Superior temporal gyrus (tissue), 1 donor: Measurements from ENCODE around the gene KCNQ1OT1.

Source experiments
- DNase-seq: peaks from one replicate; pipeline ENCODE4 v3.0.0-alpha.2; 2016; ENCODE audit errors: extremely low spot score

Gene KCNQ1OT1

DNA sequence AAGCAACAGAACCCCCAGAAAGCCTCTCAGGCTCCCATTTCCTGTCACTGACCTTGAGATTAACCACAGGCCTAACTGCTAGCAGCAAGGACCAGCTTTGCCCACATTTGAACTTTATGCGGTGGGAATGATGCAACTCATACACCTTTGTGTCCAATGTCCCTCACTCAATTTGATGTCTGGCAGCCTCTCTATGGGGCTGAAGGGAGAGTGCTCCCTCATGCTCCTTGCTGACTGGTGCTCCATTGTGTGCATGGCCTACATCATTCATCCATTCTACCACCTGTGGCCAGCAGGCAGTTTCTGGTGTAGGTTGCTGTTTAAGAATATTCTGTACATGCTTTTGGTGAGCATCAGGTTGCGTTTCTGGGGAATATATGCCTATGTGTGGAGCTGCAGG, 31.9 kb downstream of the KCNQ1OT1 start:
- no peak for DNase-seq

DNA sequence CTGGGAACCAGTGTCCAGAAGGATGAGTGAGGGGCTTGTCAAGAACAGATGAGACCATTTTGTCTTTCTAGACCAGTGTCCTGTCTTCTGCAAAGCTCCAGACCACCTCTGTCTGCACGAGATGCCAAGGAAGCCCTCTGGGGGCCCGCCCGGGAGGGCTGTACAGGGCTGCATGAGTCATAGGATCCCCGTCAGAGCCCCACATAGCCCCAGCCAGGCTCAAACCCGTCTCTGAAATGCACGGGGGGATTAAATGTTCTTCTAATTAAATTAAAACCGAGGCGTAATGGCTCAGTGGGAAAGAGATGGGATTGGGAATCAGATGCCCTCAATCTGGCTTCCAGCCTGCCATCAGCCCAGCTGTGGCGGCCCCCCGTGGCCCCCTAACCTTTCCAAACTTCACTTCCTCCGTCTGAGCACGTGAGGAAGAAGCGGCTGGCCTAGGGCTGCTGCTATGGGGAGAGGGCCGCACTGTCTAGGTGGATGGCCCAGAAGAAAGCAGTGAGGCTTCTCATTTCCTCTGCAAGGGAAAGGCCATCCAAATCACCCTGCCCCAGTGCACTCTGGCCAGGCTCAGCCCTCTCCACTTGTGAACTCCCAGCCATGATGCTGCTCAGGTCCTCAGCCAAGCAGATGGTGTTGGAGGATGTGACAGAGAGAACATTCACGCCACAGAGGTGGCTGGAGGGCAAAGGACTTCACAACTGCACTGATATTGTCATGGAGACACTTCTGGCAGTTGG, 32.8 kb downstream of the KCNQ1OT1 start:
- DNase-seq = no peak

DNA sequence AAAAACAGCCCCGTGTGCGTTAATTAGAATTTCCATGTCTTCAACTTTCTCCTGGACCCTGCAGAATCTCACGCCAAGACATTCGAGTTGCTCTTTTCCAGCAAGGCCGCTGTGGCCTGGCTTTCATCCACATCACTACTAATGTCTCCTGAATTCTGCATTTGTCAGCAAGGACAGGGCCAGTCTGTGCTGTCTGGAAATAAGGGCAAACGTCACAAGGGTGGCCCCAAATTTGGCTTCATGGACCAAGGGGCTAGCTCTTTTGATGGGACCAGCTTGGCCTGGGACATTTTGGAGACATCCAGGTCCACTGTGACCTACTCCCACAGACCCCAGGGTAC, 33.4 kb downstream of the KCNQ1OT1 start:
- DNase-seq = no peak

DNA sequence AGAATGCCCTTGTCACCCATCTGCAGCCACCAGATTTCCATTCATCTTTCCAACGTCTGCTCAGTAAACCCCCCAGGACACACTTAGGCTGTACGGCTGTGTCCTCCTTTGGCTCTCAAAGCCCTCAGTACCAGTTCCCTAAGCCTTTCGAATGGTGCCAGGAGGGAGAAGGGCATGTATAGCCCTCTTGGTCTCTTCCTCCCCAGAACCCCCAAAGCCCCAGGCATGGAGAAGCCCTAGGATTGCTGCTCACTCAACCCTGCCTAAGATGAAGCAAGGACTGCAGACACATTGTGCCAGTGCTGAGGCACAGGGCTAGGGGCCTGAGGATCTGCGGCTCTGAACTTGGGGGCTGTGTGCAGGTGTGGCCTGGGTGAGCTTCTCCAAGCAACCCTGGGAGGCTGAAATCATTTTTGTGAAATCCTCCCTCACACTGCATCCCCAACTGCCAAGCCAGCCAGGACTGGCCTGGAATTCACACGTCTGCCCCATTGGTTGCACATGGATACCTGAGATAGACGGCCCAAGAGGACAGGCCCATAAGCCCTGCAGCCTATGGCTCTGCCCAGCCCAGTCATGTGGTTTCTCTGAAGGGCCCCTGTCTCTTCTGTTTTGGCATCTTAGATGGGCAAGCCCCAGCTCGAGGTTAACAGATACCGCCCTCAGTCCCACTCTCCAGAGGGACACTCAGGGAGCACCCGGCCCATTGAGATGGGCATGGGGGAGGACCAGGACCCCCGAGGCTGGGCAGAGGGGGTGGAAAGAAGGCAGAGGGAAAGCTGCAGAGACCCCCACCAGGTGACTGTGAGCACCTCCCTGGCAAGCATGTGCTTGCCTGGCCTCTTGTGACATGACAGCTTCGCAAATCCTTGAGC, 34.0 kb downstream of the KCNQ1OT1 start:
- DNase-seq = no peak

DNA sequence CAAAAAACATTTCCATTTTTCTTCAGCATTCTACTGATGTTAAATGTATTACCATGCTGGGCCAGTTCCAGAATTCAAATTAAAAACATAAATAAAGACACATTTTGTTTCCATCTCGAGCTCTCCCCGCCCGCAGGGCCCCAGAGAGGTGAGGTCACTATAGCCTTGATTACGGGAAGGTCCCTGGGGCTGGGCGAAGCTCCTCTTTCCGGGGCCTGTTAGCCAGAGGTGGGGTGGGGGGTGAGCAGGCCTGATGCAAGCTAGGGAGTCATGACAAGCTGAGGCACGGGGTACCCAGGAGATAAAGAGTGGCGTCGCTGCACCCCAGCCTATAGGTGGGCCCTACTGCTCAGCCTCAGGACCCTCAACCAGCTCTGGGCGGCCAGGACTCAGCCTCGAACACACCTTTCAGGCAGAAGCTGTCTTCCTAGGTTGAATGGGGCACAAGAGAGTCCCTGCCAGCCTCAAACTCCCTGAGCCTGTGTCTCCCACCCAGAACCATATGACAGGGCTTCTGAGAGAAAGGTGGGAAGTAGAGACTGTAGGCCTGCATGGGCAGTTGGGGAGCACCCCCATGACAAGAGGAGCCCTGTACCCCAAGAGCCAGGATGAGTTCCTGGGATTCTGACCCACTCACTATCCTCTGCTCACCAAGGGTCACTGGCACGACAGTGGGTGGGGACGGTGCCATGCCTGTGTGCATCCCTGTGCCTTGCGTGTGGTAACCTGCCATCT, 34.8 kb downstream of the KCNQ1OT1 start:
- no peak for DNase-seq

DNA sequence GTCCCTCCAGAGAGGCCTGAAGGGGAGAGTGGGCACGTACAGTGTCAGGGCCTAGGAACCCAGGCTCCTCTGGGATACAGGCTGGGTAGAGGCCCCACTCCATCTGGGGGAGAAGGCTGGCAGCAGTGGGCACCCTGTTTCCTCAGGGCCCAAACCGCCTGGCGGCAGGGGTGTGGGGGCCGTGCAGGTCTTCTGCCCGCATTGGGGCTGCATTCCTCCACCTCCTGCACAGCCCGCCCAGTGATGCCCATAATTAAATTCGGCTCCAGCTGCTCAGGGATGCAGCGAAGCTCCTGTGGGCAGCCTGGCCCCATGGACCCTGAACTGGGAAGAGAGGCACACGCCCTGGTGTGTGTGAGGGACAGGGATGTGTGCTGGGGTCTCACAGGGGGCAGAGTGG, 35.4 kb downstream of the KCNQ1OT1 start:
- DNase-seq = no peak

DNA sequence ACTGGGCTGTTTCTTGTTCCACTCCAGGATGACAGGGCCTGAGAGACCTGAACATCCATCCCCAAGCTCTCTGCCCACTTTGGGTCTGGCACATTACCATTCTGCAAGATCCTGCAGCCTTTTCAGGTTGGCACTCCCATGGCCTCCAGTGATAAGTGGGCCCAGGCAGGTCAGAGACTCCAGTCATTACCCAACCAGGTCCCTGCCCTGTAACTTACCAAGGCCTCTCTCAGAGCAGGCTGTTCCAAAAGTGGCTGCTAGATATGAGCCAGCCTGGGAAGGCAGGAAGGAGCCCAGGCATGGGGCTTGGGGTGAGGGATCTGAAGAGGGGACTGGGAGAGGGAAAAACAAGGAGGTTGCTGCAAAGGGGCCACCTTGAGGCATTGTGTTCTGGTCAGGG, 35.9 kb downstream of the KCNQ1OT1 start:
- no peak for DNase-seq

DNA sequence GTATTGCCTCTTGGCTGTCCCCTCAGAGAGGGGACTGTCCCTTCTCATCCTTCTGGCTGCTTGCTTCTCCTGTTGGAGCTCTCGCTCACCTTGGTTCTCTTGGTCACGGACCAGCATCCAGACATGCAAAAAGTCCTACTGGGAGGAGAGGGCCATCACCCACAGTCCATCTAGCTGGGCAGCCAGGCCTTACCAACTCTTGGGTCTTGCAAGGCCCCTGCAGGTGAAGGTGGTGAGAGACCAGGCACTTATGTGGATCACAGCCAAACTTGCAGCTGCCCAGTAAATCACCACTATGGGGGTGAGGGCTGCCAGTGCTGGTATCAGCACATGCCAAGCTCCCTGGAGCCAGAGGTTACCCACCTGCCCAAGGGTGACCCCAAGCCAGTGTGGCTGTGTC, 36.3 kb downstream of the KCNQ1OT1 start:
- DNase-seq = no peak

DNA sequence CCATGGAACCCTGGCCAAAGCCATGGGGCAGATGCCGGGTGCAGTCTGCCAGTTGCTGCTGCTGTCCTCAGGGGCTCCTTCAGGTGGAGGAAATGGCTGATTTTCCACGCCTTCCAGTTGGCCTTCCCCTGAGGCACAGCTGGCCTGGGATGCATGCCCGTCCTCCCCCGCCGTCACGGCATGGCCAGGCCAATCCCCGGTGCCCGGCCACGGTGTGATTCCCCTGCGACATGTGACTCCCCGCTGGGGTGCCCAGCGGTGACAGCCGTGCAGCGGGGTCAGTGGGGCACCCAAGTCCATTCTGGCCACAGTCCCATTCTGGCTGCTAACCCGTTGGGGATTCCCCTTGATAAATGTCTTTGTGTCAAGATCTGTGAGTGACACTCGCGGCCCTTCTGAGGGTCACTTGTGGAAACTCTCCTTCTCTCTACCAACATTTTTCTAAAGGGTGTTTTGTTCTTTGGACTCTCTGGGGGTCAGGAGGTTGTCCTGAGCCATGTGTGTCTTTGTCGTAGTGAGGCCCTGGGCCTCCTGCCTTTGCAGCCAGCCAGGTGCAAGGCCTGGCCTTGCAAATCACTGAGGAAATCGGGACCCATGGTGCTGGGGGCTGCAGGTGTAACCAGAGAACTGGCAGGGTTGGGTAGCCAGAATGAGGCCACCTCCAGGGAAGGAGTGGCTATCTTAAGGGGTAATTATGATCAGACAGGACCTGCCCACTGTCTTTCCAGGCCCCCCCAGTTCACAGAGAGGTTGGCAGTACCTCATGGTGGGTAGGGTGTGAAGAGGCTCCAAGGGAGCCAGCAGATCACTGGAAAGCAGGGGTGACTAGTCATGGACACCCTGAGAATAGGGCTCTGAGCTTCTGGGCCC, 37.1 kb downstream of the KCNQ1OT1 start:
- no peak for DNase-seq

DNA sequence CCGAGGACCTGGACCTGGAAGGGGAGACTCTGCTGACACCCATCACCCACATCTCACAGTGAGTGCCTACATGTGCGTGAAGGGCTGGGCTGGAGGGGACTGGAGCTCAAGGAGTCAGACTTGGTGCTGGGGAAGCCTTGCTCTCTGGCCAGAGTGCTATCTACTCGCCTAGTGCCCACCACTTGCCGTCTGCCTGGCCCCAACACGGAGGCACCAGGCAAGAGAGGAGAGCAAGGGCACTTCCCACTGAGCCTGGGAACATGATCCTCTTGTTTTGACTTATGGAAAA, 37.8 kb downstream of the KCNQ1OT1 start:
- no peak for DNase-seq

DNA sequence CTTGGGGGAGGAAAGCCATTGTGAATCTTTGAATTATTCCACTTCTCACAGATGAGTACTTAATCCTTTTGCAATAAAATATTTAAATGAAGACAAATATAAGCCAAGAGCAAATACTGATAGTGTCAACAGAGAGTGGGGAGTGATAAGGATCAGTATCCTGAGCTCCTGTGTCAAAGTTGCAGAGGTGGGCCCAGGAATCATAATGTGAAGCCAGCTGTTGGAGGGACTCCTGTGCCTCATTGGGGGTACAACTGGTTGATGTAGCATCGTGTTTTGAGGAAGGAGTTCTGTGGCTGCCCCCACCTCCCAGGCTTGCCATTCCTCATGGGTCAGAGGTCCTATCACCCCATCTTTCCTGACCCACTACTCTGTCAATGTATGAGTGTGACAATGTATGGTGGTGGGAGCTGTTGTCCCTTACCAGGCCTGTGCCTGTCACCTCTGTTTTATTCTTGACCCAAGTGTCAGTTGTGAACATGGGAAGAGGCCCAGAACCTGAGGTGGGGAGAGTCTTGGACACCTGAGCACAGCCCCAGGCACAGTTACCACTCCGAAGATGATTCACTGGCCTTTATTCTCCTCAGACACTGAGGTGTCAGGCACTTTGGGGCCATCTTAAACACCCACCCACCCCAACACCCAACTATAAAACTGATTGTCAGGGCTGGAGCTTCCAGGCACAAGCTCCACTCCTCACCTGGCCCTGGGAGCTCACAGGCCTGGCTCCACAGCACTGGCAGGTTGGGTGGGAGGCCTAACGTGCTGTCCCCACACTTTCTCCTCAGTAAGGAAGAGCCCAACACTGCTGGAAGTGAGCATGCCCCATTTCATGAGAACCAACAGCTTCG, 38.4 kb downstream of the KCNQ1OT1 start:
- DNase-seq = no peak

DNA sequence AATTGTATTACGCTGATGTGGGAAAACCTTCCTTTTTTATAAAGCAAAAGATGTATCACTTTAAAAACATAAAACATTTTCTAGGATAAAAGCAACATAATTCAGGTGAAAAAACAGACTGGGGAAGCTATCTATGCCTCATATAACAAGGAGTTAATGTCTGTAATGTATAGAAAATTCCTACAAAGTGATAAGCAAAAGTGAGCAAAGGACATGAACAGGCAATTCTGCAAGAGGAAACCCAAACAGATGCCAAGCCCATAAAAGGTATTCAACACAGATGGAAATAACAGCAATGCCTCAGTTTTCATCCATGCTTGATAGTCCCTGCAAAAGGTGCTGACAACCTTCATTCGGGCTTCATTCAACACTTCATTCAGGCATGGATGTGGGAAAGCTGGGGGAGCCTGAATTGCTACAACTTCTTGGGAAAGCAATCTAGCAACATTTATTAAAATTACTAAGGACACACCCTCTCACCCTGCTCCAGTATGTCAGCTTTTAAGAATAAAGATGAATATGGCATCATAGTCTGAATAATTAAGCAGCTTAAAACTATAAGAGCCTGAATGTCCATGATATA, 39.3 kb downstream of the KCNQ1OT1 start:
- no peak for DNase-seq

DNA sequence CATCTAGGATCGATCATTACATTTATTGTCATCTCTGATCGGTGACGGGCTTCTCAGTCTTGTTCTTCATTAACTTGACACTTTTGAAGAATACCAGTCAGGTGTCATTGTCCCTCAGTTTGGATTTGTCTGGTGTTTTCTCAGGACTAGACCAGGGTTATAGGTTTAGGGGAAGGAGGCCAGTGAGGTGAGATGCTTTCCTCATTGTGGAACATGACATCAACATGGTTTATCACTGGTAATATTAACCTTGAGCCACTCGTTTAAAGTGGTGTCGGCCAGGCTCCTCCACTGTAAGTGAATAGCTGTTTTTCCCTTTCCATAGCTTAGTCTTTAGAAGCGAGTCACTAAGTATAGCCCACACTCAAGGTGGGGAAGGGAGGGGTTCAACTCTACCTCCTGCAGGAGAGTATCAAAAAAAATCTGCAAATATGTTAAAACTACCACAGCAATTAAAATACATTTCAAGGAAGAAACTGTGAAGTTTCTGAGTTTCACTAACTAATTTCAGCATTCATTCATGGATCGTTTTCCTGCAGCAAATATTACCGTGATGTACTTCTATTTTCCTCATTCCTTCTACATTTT, 42.0 kb downstream of the KCNQ1OT1 start:
- no peak for DNase-seq

DNA sequence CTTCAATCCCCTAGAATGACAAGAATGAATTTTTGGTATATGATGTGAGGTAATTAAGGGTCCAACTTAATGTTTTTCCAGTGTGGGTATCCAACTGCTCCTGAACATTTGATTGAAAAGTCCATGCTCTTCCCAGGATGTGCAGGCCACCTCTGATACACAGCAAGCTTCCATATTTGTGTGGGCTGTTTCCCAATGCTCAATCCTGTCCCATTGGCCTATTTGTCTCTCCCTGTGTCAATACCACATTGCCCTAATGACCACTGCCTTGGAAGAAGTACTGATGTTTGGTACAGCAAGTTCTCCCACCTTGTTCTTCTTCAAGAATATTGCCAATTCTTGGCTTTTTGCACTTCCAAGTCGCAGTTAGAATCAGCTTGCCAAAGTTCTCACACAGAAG, 42.9 kb downstream of the KCNQ1OT1 start:
- no peak for DNase-seq

DNA sequence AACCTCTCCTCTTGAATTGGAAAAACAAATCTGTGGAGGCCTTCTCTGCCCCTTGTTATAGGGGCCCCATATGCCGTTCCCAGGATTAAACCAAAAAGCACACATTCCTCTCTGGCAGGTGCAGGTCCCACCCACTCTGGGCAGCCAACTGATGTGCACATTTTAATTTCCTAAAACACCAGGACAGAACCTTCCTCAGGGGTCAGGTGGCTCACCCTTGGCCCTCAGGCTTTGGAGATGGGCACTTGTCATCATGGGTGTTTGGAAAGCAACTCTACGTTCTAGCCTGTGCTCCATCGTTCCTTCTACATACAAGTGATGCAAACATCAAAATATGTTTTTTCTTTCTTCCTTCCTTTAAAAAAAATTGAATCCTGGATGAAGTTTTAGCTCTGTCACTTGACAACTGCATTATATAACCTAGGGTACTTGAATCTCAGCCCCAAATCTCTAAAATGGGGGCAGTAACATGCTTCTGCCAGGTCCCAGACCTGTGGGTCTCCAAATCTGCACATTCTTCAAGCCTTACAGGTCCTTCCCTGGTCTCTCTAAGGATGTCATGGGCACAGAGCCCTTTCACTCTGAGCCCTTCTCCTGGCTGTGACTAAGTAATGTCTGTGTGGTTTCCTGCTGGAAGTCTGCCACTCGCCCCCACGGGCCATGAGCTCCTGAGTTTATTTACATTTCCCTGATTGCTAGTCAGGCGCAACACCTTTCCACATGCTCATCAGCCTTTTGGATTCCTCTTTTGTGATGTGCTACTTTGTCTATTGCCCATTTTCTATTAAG, 43.8 kb downstream of the KCNQ1OT1 start:
- no peak for DNase-seq

DNA sequence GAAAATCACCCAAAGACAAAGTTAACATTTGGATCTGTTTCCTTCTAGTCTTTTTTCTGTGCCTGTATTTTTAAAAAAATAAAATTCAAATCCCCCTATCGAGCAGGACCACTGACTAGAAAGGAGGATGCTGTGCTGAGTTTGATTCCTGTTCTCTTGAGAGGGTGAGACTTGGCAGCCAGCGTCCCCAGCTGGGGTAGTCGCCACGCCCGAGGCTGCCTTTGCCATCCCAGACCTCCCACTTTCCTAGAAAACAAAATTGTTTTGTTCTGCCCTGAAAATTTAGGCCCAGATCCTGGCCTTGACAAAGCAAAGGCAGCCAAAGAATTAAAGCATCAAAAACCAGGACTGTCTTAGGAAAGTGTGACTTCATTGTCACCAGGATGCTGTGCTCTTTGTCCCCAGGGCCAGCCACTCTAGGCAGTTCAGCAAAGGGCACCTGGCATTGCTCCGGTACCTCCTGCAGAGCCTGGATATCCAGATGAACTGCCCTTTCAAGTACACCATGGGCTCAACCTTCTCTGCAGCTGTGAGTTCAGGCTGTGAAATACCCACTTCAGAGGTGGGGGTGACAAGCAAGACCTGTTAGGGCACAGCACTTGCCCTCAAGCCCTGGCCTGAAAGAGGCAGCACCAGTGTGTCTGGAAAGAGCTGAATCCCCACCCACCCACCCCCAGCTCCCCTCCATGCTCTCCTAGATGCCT, 44.6 kb downstream of the KCNQ1OT1 start:
- DNase-seq = no peak

DNA sequence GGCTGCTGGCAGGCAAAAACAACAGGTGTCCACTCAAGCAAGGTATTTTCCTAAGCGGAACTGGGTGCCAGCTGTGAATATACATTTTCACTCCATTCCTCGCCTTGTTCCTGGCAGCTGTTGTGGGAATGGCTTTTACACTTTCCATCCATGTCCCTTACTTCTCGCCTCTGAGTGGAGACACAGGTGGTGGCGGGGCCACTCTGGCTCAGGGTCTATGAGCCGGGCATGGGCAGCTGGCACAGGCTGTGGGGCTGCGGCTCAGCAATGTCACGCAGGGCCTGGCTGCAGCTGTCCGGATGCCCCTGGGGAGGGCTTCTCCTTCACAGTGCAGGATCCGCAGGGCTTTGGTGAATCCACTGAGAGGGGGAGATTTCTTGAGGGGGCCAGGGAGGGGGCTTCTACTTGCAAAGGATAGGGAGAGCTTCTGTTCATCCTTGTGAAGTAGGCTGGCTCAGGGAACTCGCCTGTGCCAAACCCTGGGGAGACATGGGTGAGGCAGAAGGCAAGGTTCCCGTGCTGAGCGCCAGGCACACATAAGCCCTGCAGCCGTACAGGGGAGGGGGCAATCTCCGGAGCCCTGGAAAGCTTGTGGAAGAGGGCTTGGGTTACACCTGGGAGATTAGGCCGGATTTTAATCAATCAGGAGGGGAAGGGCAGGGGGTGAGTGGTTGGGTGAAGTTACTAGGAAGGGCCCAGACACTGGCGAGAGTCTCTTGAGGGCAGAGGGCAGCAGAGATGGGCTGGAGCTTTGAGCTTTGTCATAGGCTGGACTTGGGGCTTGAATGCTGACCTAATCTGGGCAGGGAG, 45.7 kb downstream of the KCNQ1OT1 start:
- DNase-seq = no peak

DNA sequence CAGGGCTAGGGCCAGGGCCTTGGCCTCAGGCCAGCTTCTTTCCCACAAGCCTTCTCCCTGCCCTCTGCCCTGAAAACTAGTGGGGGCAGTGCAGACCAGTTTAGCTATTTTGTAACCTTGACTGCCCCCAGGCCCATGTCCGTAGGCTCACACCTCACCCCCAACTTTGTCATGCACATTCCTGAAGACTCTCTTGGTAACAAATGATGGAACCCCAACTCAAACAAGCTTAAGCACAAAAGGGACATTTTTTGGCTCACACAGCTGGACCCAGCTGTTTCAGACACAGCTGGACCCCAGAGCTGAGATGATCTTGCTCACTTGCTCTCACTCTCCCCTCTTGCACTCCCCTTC, 46.6 kb downstream of the KCNQ1OT1 start:
- DNase-seq = no peak
